Activated CD8-positive, alpha-beta T cell treated with anti-CD3 and anti-CD28 coated beads for 36 hours (primary cell): ENCODE results near the gene SMARCAL1. TPM values are rescaled to one million over a fixed set of nuclear protein-coding genes. Genes with fewer than 3 reads are reported as not detected.

ENCODE experiments used
- ATAC-seq: fragments of 200-7000 bp; cut with Tn5 transposase; one replicate; pipeline ENCODE4 v1.10.0; 2021; ENCODE audit warnings: mild to moderate bottlenecking, moderate library complexity
- CTCF ChIA-PET: fragments of 350-600 bp; sonication (Branson Sonifier 250); formaldehyde crosslinking; loops from one replicate; lab custom pipeline; 2021; ENCODE audit warnings: antibody characterized with exemption; lab: Charles Lee
- POLR2A ChIA-PET: fragments of 350-600 bp; sonication (Branson Sonifier 250); formaldehyde crosslinking; loops from one replicate; lab custom pipeline; 2021; ENCODE audit warnings: antibody characterized with exemption; lab: Charles Lee
- DNase-seq: peaks from one replicate; pipeline ENCODE4 v3.0.0-alpha.2; 2020
- H3K27ac Mint-ChIP-seq: one replicate; pipeline ENCODE4 v1.8.0; 2021; ENCODE audit warnings: mild to moderate bottlenecking, mixed read lengths
- H3K27me3 Mint-ChIP-seq: one replicate; pipeline ENCODE4 v1.8.0; 2021; ENCODE audit warnings: mixed read lengths
- H3K36me3 Mint-ChIP-seq: one replicate; pipeline ENCODE4 v1.8.0; 2021; ENCODE audit warnings: low read depth, mixed read lengths
- H3K4me1 Mint-ChIP-seq: one replicate; pipeline ENCODE4 v1.8.0; 2021; ENCODE audit warnings: low read depth, mixed read lengths
- H3K4me3 Mint-ChIP-seq: one replicate; pipeline ENCODE4 v1.8.0; 2021; ENCODE audit warnings: mild to moderate bottlenecking, moderate library complexity, mixed read lengths
- H3K9me3 Mint-ChIP-seq: one replicate; pipeline ENCODE4 v1.8.0; 2021; ENCODE audit warnings: mixed read lengths
- CTCF ChIP-seq: fragments of 200-600 bp; IDR thresholded peaks from one replicate; pipeline ENCODE4 v1.8.0; 2022; ENCODE audit warnings: antibody characterized with exemption, mild to moderate bottlenecking
- intact Hi-C: fragments of 100-400 bp; cut with micrococcal nuclease; formaldehyde crosslinking; loops from one replicate; pipeline ENCODE4 v1.10.0; 2022
- total RNA-seq, 2 experiments: library from RNA; stranded (reverse); gene quantifications; one replicate each; pipeline ENCODE4 v1.2.3, GENCODE V29; 2021

SMARCAL1 gene
- total RNA-seq, 2 experiments from 2014 or later, result 22.3 to 24.7 TPM

DNA sequence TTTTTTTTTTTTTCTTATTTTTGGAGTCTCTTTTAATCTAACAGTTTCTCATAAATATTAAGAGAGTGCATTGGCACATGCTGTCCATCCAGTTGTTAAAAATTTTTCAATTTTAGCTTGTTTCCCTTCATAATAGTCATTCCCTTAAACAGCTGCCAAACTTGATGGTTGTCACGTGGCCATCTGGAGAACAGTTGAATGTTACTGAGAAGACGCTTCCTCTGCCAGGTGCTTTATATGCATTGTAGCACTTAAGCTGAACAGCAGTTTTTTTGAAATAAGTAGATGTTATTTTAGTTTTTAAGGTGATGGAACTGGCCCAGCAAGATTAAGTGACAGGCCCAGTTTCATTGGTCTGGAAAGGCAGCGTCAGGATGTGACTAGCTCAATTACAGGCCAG, 3.3 kb downstream of the SMARCAL1 start:
- intact Hi-C loops, result loop anchor here (10.0 kb wide), 1 partner anchor 301 kb away; no protein-coding TSS in a partner anchor
- Mint-ChIP-seq H3K27ac (no peak overlapping the region), H3K27me3 (no peaks in the 10 kb centered on the region), H3K36me3 (peaks cover 30% of the 10 kb centered on the region), H3K4me3 (no peak overlapping the region), H3K4me1 (peaks cover 18% of the 10 kb centered on the region), H3K9me3 (no peaks in the 10 kb centered on the region)
- no peak for DNase-seq
- ChIA-PET CTCF (interaction anchor here (1.4 to 3.9 kb wide), 2 partner anchors 11 to 13 kb away, joined by 3 to 21 read pairs; no protein-coding TSS in a partner anchor), POLR2A (no interaction called here)
- no peak for ATAC-seq
- TF ChIP-seq CTCF, result no peak

DNA sequence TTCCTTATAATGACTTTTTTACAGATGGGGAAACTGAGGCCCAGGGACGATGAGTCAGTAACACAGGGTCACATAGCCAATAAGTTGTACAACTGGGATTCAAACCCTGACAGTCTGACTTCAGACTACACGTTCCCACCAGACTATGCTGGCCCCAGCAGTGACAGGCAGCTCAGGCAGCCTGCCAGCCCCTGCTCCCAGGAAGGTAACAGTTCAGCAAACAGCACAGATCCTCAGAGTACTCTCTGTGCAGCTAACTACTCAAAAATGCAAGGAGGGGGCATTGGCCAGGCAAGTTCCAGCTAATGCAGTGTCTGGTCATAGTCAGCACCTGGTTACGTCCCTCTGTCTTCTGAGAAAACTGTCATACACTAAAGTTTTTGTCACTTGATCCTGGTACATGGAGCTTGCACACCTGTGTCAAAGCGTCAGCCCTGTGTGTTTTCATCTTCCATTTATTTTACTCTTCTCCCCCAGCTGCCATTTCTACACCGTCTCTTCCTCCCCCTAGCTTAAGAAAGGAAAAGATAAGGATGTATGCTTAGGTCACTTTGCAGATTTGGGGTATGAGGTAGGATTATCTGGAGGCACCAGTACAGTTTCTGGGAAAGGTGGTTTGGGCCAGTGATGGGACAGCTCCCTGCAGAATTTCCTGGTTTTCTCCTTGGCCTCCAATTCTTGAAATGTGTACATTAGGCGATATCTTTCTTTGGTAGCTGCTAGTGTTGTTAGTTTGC, 4.5 kb downstream of the SMARCAL1 start:
- Mint-ChIP-seq H3K4me3 (no peak overlapping the region), H3K4me1 (peaks cover 15% of the 10 kb centered on the region), H3K36me3 (peaks cover 35% of the 10 kb centered on the region), H3K27ac (no peak overlapping the region), H3K9me3 (no peaks in the 10 kb centered on the region), H3K27me3 (no peaks in the 10 kb centered on the region)
- ATAC-seq (no peak), DNase-seq (no peak)
- intact Hi-C loops, result loop anchor here (10.0 kb wide), 1 partner anchor 302 kb away; no protein-coding TSS in a partner anchor
- ChIA-PET POLR2A (interaction anchor here (1.2 to 2.0 kb wide), 3 partner anchors 85 to 90 kb away, joined by 3 to 5 read pairs (median 5); no protein-coding TSS in a partner anchor), CTCF (interaction anchor here (1.8 to 3.9 kb wide), 2 partner anchors 13 to 101 kb away, joined by 4 to 21 read pairs; no protein-coding TSS in a partner anchor)
- TF ChIP-seq CTCF, result no peak

DNA sequence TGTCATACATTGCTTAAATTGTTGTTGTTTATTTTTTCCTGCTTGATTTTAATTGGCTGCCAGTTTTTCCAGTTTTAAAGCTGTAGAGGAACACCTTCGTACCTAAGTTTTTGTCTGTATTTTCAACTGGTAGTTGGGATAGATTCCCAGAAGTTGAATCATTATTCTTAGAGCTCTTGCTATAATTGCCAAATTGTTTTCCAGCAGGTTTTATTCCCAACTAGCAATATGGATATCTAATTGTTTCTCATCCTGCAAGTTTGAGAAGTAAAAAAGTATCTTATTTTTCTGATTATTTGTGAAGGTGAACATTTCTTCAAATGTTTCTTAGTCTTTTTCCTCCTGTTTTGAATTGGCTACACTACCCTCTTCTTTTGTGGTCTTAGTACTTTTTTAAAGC, 6.7 kb downstream of the SMARCAL1 start:
- ChIA-PET POLR2A (no interaction called here), CTCF (interaction anchor here (2.5 kb wide), 1 partner anchor 15 kb away, joined by 12 read pairs; no protein-coding TSS in a partner anchor)
- no peak for DNase-seq
- Mint-ChIP-seq H3K27ac (no peak overlapping the region), H3K27me3 (no peaks in the 10 kb centered on the region), H3K9me3 (no peaks in the 10 kb centered on the region), H3K4me1 (peaks cover 10% of the 10 kb centered on the region), H3K36me3 (peaks cover 53% of the 10 kb centered on the region), H3K4me3 (no peak overlapping the region)
- intact Hi-C loops, result loop anchor here (10.0 kb wide), 1 partner anchor 304 kb away; no protein-coding TSS in a partner anchor
- TF ChIP-seq CTCF, result no peak
- ATAC-seq, result no peak

- H3K27ac Mint-ChIP-seq, result no peak overlapping the region
- peaks cover 10% of the 10 kb centered on the region for H3K4me1 Mint-ChIP-seq
- no peak for ATAC-seq
- H3K4me3 Mint-ChIP-seq, result no peak overlapping the region
- DNase-seq, result no peak
- H3K9me3 Mint-ChIP-seq, result peaks cover 2% of the 10 kb centered on the region
- CTCF ChIA-PET, result interaction anchor here (2.4 to 2.5 kb wide), 2 partner anchors 16 kb away, joined by 7 to 12 read pairs; no protein-coding TSS in a partner anchor
- H3K36me3 Mint-ChIP-seq, result peaks cover 56% of the 10 kb centered on the region
- intact Hi-C loops, result no loop called here
- no peak for TF ChIP-seq CTCF
- no peaks in the 10 kb centered on the region for H3K27me3 Mint-ChIP-seq
- POLR2A ChIA-PET, result no interaction called here
Measured at GRCh38 chr2:216420367-216421101, 8.2 kb downstream of the SMARCAL1 start.
